Measurements from ENCODE around the gene SOX15. TPM values are rescaled to one million over a fixed set of nuclear protein-coding genes. Genes with fewer than 3 reads are reported as not detected.

The SOX15 gene
- 0.78 TPM in 2 replicates for total RNA-seq
- long read RNA-seq: 0 reads

DNA sequence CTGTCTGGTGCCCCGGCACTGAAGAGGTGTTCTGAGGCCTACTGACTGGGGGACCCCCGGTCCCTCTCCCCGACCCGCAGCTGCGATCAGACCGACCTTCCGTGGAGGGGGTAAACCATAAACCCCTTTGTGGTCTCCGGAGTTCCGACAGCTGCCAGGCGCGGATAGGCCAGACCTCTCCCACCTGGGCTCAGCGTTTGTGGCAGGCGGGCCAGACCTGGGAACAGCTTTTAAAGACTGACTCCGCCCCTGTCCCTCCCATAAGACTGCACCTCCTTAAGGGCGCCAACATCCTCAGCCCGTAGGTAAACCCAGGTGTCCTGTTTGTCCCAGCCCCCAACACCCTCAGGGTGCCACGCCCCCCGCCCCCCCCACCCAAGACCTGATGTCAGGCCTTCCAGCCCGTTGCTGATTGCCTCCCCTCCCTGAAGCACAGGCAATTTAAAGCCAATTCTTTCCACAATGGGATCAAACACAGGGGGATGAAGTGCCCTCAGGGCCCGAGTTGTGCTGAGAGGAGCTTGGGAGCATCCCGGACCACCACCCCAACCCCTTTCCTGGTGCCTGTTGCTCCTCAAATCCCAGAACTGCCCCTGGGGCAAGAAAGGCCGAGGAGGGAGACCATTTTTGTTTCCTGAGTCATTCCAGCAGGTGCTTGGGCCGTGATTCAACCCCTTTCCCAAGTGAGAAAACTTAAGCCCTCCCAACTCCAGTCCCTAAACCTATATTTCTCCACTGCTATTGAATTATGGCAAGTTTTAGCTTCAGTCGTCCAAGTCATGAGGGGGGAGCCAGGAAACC is at the start of gene SOX15:
SOX15 (minus strand) TSS at position 204 of the 801 bp plus-strand sequence. CDS start 418 bp downstream, outside the sequence.
- Mint-ChIP-seq H3K4me3 (ENCODE audit: unreplicated experiment) (no peak within 1 kb of the TSS), H3K4me1 (ENCODE audit: unreplicated experiment) (peaks cover 27% of the 10 kb centered on the region), H3K27me3 (ENCODE audit: unreplicated experiment) (no peaks in the 10 kb centered on the region), H3K36me3 (ENCODE audit: unreplicated experiment) (peaks cover 28% of the 10 kb centered on the region), H3K27ac (ENCODE audit: unreplicated experiment) (peak within 1 kb of the TSS; percentile 83), H3K9me3 (ENCODE audit: unreplicated experiment) (no peaks in the 10 kb centered on the region)
- TF ChIP-seq, protein P1, sequence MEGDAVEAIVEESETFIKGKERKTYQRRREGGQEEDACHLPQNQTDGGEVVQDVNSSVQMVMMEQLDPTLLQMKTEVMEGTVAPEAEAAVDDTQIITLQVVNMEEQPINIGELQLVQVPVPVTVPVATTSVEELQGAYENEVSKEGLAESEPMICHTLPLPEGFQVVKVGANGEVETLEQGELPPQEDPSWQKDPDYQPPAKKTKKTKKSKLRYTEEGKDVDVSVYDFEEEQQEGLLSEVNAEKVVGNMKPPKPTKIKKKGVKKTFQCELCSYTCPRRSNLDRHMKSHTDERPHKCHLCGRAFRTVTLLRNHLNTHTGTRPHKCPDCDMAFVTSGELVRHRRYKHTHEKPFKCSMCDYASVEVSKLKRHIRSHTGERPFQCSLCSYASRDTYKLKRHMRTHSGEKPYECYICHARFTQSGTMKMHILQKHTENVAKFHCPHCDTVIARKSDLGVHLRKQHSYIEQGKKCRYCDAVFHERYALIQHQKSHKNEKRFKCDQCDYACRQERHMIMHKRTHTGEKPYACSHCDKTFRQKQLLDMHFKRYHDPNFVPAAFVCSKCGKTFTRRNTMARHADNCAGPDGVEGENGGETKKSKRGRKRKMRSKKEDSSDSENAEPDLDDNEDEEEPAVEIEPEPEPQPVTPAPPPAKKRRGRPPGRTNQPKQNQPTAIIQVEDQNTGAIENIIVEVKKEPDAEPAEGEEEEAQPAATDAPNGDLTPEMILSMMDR (IDR thresholded peaks at IDR 0.05): no peak
- no peak for DNase-seq (ENCODE audit: extremely low spot score, unreplicated experiment)

GRCh38 chr17:7636163-7636562 is 46.3 kb upstream of the SOX15 start:
- Mint-ChIP-seq H3K4me1 (ENCODE audit: unreplicated experiment) (no peaks in the 10 kb centered on the region), H3K36me3 (ENCODE audit: unreplicated experiment) (no peaks in the 10 kb centered on the region), H3K4me3 (ENCODE audit: unreplicated experiment) (no peak overlapping the region), H3K27ac (ENCODE audit: unreplicated experiment) (no peak overlapping the region), H3K9me3 (ENCODE audit: unreplicated experiment) (no peaks in the 10 kb centered on the region), H3K27me3 (ENCODE audit: unreplicated experiment) (peaks cover 8% of the 10 kb centered on the region)
- TF ChIP-seq, protein P1 (IDR thresholded peaks at IDR 0.05): no peak
- DNase-seq (ENCODE audit: extremely low spot score, unreplicated experiment): no peak

- H3K4me3 Mint-ChIP-seq (ENCODE audit: unreplicated experiment): no peak overlapping the region
Observed at GRCh38 chr17:7634384-7634783, 44.5 kb upstream of the SOX15 start.

GRCh38 chr17:7633093-7633492 is 43.2 kb upstream of the SOX15 start:
- H3K9me3 Mint-ChIP-seq (ENCODE audit: unreplicated experiment): no peaks in the 10 kb centered on the region
- H3K4me1 Mint-ChIP-seq (ENCODE audit: unreplicated experiment): no peaks in the 10 kb centered on the region
- H3K4me3 Mint-ChIP-seq (ENCODE audit: unreplicated experiment): no peak overlapping the region
- no peak overlapping the region for H3K27ac Mint-ChIP-seq (ENCODE audit: unreplicated experiment)
- H3K36me3 Mint-ChIP-seq (ENCODE audit: unreplicated experiment): no peaks in the 10 kb centered on the region
- no peaks in the 10 kb centered on the region for H3K27me3 Mint-ChIP-seq (ENCODE audit: unreplicated experiment)
- TF ChIP-seq, protein P1 (IDR thresholded peaks at IDR 0.05): no peak
- no peak for DNase-seq (ENCODE audit: extremely low spot score, unreplicated experiment)

More at GRCh38 chr17:7634384-7634783, 44.5 kb upstream of the SOX15 start:
- TF ChIP-seq, protein P1 (IDR thresholded peaks at IDR 0.05): peak; percentile 53
- Mint-ChIP-seq H3K36me3 (ENCODE audit: unreplicated experiment) (no peaks in the 10 kb centered on the region), H3K4me1 (ENCODE audit: unreplicated experiment) (no peaks in the 10 kb centered on the region), H3K27ac (ENCODE audit: unreplicated experiment) (no peak overlapping the region), H3K27me3 (ENCODE audit: unreplicated experiment) (peaks cover 3% of the 10 kb centered on the region), H3K9me3 (ENCODE audit: unreplicated experiment) (no peaks in the 10 kb centered on the region)
- no peak for DNase-seq (ENCODE audit: extremely low spot score, unreplicated experiment)

- no peaks in the 10 kb centered on the region for H3K9me3 Mint-ChIP-seq (ENCODE audit: unreplicated experiment)
- peaks cover 3% of the 10 kb centered on the region for H3K4me1 Mint-ChIP-seq (ENCODE audit: unreplicated experiment)
- H3K36me3 Mint-ChIP-seq (ENCODE audit: unreplicated experiment): no peaks in the 10 kb centered on the region
- no peak overlapping the region for H3K4me3 Mint-ChIP-seq (ENCODE audit: unreplicated experiment)
- no peak overlapping the region for H3K27ac Mint-ChIP-seq (ENCODE audit: unreplicated experiment)
- DNase-seq (ENCODE audit: extremely low spot score, unreplicated experiment): no peak
- TF ChIP-seq, protein P1 (IDR thresholded peaks at IDR 0.05): peak; percentile 61
- H3K27me3 Mint-ChIP-seq (ENCODE audit: unreplicated experiment): no peaks in the 10 kb centered on the region
Observed at GRCh38 chr17:7632492-7632894, 42.6 kb upstream of the SOX15 start.
